HepG2 (cell line): ENCODE measurements around the gene ANO1. TPM values are rescaled to one million over a fixed set of nuclear protein-coding genes. Genes with fewer than 3 reads are reported as not detected.
A peak's percentile ranks its signal among the peaks of the same experiment; 100 is the strongest.

ENCODE experiments used
- ATAC-seq: fragments of 200-7000 bp; cut with Tn5 transposase; 3 replicates; pipeline ENCODE4 v1.9.1; 2020; ENCODE audit warnings: mild to moderate bottlenecking, moderate library complexity
- BruUV-seq: library from RNA; stranded (reverse); fragments of 400-500 nt; replicated peaks from 2 replicates; lab custom pipeline; 2021; lab: Mats Ljungman, UMichigan
- CTCF ChIA-PET: fragments of 300-600 bp; formaldehyde crosslinking; extraction: SDS; loops from one replicate; lab custom pipeline; 2021; ENCODE audit warnings: low total read pairs, inconsistent platforms, low intra/inter-chr PET ratio; lab: Yijun Ruan, JAX
- POLR2A ChIA-PET: fragments of 350-600 bp; sonication (Branson Sonifier 250); formaldehyde crosslinking; loops from one replicate; lab custom pipeline; 2020; ENCODE audit warnings: antibody characterized with exemption, inconsistent platforms; lab: Yijun Ruan, JAX
- DNase-seq: peaks from one replicate; pipeline ENCODE4 v3.0.0-alpha.2; 2015; ENCODE audit warnings: low spot score
- FAIRE-seq: peaks from 3 replicates; lab custom pipeline; 2011; peaks lifted over from hg19 to GRCh38; lab: Jason Lieb, UNC
- H2AFZ ChIP-seq: one replicate; pipeline ENCODE4 v1.6.1; 2011; ENCODE audit warnings: low read length, inconsistent platforms
- H3K27ac ChIP-seq: fragments of 300-600 bp; 3 replicates; pipeline ENCODE4 v1.8.0; 2011; ENCODE audit warnings: mixed run types, mild to moderate bottlenecking, mixed read lengths, low read length, inconsistent platforms; ENCODE audit not compliant: insufficient read depth; ENCODE audit errors: extremely low read length
- H3K27me3 ChIP-seq, 2 experiments: fragments of 200-600 bp in 1 of 2; 2 replicates in 1 of 2; 3 replicates in 1 of 2; pipeline versions ENCODE4 v1.6.0 to v1.8.0; 2011; ENCODE audit warnings: low read length in 2 of 2, mild to moderate bottlenecking in 2 of 2, moderate library complexity in 2 of 2, inconsistent platforms in 1 of 2; ENCODE audit not compliant: insufficient read depth in 2 of 2, control insufficient read depth in 1 of 2
- H3K36me3 ChIP-seq, 2 experiments: fragments of 200-600 bp in 1 of 2; replicated peaks in 1 of 2; 2 replicates in 1 of 2; 3 replicates in 1 of 2; pipeline versions ENCODE4 v1.5.1 to v1.8.0; 2011; ENCODE audit warnings: low read length in 2 of 2, inconsistent platforms in 1 of 2; ENCODE audit not compliant: insufficient read depth in 2 of 2, control insufficient read depth in 1 of 2
- H3K4me1 ChIP-seq: 2 replicates; pipeline ENCODE4 v1.5.1; 2012; ENCODE audit warnings: low read length, inconsistent platforms; ENCODE audit not compliant: insufficient read depth
- H3K4me2 ChIP-seq: 2 replicates; pipeline ENCODE4 v1.6.0; 2011; ENCODE audit warnings: low read depth, low read length, inconsistent platforms
- H3K4me3 ChIP-seq, 3 experiments: fragments of 200-600 bp in 1 of 3; sonication (generic), shearing (Covaris generic) in 1 of 3; replicated peaks in 1 of 3; 2 replicates each; pipeline ENCODE4 v1.5.1; 2011 to 2016; ENCODE audit warnings: low read length in 3 of 3, inconsistent platforms in 2 of 3, low read depth in 2 of 3, mild to moderate bottlenecking in 2 of 3, control low read depth in 1 of 3, mixed read lengths in 1 of 3; ENCODE audit not compliant: insufficient read depth in 1 of 3
- H3K79me2 ChIP-seq: one replicate; pipeline ENCODE4 v1.6.1; 2011; ENCODE audit warnings: low read length, inconsistent platforms; ENCODE audit not compliant: insufficient read depth
- H3K9ac ChIP-seq: 2 replicates; pipeline ENCODE4 v1.6.0; 2011; ENCODE audit warnings: mild to moderate bottlenecking, low read depth, low read length, inconsistent platforms; ENCODE audit not compliant: insufficient read depth
- H3K9me3 ChIP-seq: 2 replicates; pipeline ENCODE4 v1.5.1; 2012; ENCODE audit warnings: mild to moderate bottlenecking, low read length
- H4K20me1 ChIP-seq: 2 replicates; pipeline ENCODE4 v1.6.0; 2011; ENCODE audit warnings: inconsistent platforms, mild to moderate bottlenecking, low read length, moderate library complexity; ENCODE audit not compliant: insufficient read depth
- CEBPB ChIP-seq: IDR thresholded peaks from 2 replicates; pipeline ENCODE4 v1.6.1; 2011; ENCODE audit warnings: low read depth, low read length, improper control_type of control experiment, borderline replicate concordance
- CEBPG ChIP-seq: IDR thresholded peaks from 2 replicates; pipeline ENCODE4 v1.6.1; 2016
- RNF2 ChIP-seq: fragments of 450-650 bp; conservative IDR thresholded peaks from 2 replicates; pipeline ENCODE4 v1.6.1; 2016; ENCODE audit warnings: low read depth
- ZNF629 ChIP-seq: sonication (generic); formaldehyde crosslinking; conservative IDR thresholded peaks from 2 replicates; pipeline ENCODE4 v1.5.0; 2020; ENCODE audit warnings: missing genetic modification reagents
- WGBS: methylation state at CpG from one replicate; pipeline ENCODE4 v1.1.6; 2017; ENCODE audit warnings: low lambda C conversion rate; 5-methylcytosine and 5-hydroxymethylcytosine counted together
- in situ Hi-C: cut with HindIII; loops from 2 replicates; pipeline ENCODE4 v1.10.0; 2017; ENCODE audit warnings: low pct_unique_long_range_greater_than_20kb; ENCODE audit not compliant: extremely low pct_ligation_motif_present
- intact Hi-C: fragments of 100-400 bp; cut with micrococcal nuclease; formaldehyde crosslinking; loops from one replicate; pipeline ENCODE4 v1.10.0; 2022; ENCODE audit not compliant: unreplicated experiment
- polyA plus RNA-seq, 8 experiments: library from polyadenylated mRNA; depleted of rRNA in 3 of 8; stranded (reverse) in 7 of 8; unstranded in 1 of 8; fragments of >200 nt; fragmentation: Illumina TruSeq in 4 of 8; extraction: Trizol in 4 of 8; gene quantifications; 2 replicates each; pipeline versions ENCODE4 v1.2.1 to v1.2.3, GENCODE V29; 2011 to 2016; ENCODE audit warnings: low read depth in 4 of 8, missing spikeins in 1 of 8, mixed read lengths in 1 of 8; ENCODE audit not compliant: insufficient read depth in 1 of 8
- total RNA-seq, 5 experiments: library from RNA; depleted of rRNA; stranded (reverse); fragments of >200 nt; fragmentation: Illumina TruSeq; extraction: Trizol; gene quantifications; 2 replicates each; pipeline ENCODE4 v1.2.3, GENCODE V29; 2016; ENCODE audit warnings: low read depth in 1 of 5
- TF ChIP-seq, protein P1 (sequence below), 2 experiments: sonication (generic) in 1 of 2; formaldehyde crosslinking in 1 of 2; IDR thresholded peaks; 2 replicates each; pipeline versions ENCODE4 v1.5.1 to v1.6.1; 2011 to 2020; ENCODE audit warnings: borderline replicate concordance in 1 of 2, low read depth in 1 of 2, low read length in 1 of 2, mild to moderate bottlenecking in 1 of 2, missing genetic modification reagents in 1 of 2, moderate library complexity in 1 of 2
- TF ChIP-seq, protein P2 (sequence below): conservative IDR thresholded peaks from 2 replicates; pipeline ENCODE4 v1.6.1; 2018; ENCODE audit warnings: missing genetic modification reagents

Gene ANO1
- total and polyA plus RNA-seq, 2 of the 13 experiments (the other 11 are each of a cell fraction or from before 2014, with no cell fraction given): not detected

- ChIA-PET CTCF (no interaction called here), POLR2A (interaction anchor here (0.7 kb wide), 1 partner anchor 423 kb away, joined by 3 read pairs; no protein-coding TSS in a partner anchor)
- H4K20me1 ChIP-seq: no peaks in the 10 kb centered on the region
- H3K27me3 ChIP-seq: peaks cover 14 to 61% of the 10 kb centered on the region in 2 experiments
- H3K9me3 ChIP-seq: no peaks in the 10 kb centered on the region
- 32% methylated on average over 10 of the region's 17 CpGs for WGBS
- H3K4me1 ChIP-seq: no peaks in the 10 kb centered on the region
- no peak overlapping the region for H3K9ac ChIP-seq
- in situ Hi-C loops: no loop called here
- TF ChIP-seq CEBPB (peak; percentile 66; the same call in 1 of the 2 replicates), RNF2 (no peak), ZNF629 (peak; percentile 74; the same call in 1 of the 2 replicates), CEBPG (CRISPR knock-in tag) (peak; percentile 52)
- TF ChIP-seq, protein P1, sequence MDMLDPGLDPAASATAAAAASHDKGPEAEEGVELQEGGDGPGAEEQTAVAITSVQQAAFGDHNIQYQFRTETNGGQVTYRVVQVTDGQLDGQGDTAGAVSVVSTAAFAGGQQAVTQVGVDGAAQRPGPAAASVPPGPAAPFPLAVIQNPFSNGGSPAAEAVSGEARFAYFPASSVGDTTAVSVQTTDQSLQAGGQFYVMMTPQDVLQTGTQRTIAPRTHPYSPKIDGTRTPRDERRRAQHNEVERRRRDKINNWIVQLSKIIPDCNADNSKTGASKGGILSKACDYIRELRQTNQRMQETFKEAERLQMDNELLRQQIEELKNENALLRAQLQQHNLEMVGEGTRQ (IDR thresholded peaks at IDR 0.05; ENCODE audit: low read depth, low read length): 0 out of 2 replicates have a peak, but pooled peaks have one; percentile 28
- TF ChIP-seq, protein P1 (CRISPR knock-in tag; IDR thresholded peaks at IDR 0.05; ENCODE audit: borderline replicate concordance): peak; percentile 41; the same call in 1 of the 2 replicates
- TF ChIP-seq, protein P2, sequence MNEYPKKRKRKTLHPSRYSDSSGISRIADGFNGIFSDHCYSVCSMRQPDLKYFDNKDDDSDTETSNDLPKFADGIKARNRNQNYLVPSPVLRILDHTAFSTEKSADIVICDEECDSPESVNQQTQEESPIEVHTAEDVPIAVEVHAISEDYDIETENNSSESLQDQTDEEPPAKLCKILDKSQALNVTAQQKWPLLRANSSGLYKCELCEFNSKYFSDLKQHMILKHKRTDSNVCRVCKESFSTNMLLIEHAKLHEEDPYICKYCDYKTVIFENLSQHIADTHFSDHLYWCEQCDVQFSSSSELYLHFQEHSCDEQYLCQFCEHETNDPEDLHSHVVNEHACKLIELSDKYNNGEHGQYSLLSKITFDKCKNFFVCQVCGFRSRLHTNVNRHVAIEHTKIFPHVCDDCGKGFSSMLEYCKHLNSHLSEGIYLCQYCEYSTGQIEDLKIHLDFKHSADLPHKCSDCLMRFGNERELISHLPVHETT (CRISPR knock-in tag): no peak
- H3K27ac ChIP-seq: no peak overlapping the region
- H2AFZ ChIP-seq: no peak overlapping the region
- no peak overlapping the region for H3K4me2 ChIP-seq
- intact Hi-C loops: no loop called here
- no peaks in the 10 kb centered on the region for H3K79me2 ChIP-seq
- FAIRE-seq (no peak), DNase-seq (no peak), ATAC-seq (no peak)
- no peak overlapping the region for H3K4me3 ChIP-seq
- H3K36me3 ChIP-seq: no peaks in the 10 kb centered on the region
- no TSS peak for BruUV-seq
Observed at GRCh38 chr11:70129051-70129592, 51.0 kb downstream of the ANO1 start.
